HL-60 (cell line): ENCODE results near the gene IFITM2.
"Not testable (repeated sequence)": the region's sequence is repeated elsewhere in the genome, so short reads cannot be mapped to it uniquely, and the experiment has no call there.

ENCODE experiments used
- DNase-seq, 2 experiments: peaks; one replicate each; pipeline ENCODE4 v3.0.0-alpha.2; 2010 to 2020; ENCODE audit warnings: low read depth in 1 of 2, low spot score in 1 of 2
- H3K27ac ChIP-seq: fragments of 250-450 bp; sonication (Bioruptor Pico); replicated peaks from 2 replicates; pipeline ENCODE4 v1.5.1; 2020; ENCODE audit warnings: mild to moderate bottlenecking, moderate library complexity
- H3K27me3 ChIP-seq: fragments of 250-450 bp; sonication (Bioruptor Pico); 2 replicates; pipeline ENCODE4 v1.5.1; 2021; ENCODE audit warnings: mild to moderate bottlenecking, moderate library complexity; ENCODE audit not compliant: insufficient read depth, poor library complexity, severe bottlenecking
- H3K4me3 ChIP-seq: replicated peaks from 2 replicates; pipeline ENCODE4 v1.5.1; 2011; ENCODE audit warnings: mild to moderate bottlenecking, control low read depth, low read length; ENCODE audit not compliant: insufficient read depth
- GABPA ChIP-seq: IDR thresholded peaks from 2 replicates; pipeline ENCODE4 v1.6.1; 2012; ENCODE audit warnings: low read depth
- POLR2AphosphoS5 ChIP-seq: IDR thresholded peaks from 2 replicates; pipeline ENCODE4 v1.6.1; 2012; ENCODE audit warnings: low read depth
- SPI1 ChIP-seq: IDR thresholded peaks from 2 replicates; pipeline ENCODE4 v1.6.1; 2012; ENCODE audit warnings: low read depth, mild to moderate bottlenecking, borderline replicate concordance
- TF ChIP-seq, protein P1 (sequence below): IDR thresholded peaks from 2 replicates; pipeline ENCODE4 v1.6.1; 2012; ENCODE audit warnings: low read depth; ENCODE audit not compliant: insufficient replicate concordance
- TF ChIP-seq, protein P2 (sequence below): IDR thresholded peaks from one replicate; pipeline ENCODE4 v1.5.1; 2011; ENCODE audit warnings: low read length, control low read depth, inconsistent platforms; ENCODE audit not compliant: insufficient read depth

The IFITM2 gene

DNA sequence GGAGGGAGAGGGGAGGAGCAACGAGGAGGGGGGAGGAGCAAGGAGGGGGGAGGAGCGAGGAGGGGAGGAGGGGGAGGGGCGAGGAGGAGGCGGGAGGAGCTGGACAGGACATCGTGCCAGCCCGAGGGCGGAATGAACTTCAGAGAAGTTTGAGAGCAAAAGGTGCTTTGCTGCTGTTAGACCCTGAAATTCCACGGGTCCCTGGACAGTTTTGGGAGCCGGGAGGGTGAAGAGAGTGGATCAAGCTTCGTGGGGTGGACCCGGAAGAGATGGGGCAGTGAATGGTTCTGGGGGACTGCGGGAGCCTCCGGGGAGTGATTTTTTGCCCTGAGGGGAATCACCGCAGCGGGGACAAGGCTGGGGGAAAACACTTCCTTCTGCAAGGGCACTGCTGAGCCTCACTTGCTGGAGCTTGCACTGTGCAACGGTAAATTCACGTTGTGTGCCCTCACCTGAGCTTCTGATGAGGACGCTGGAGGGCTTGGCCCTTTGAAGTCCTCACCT, 40.1 kb upstream of the IFITM2 start:
- Histone ChIP-seq H3K27me3 (no peaks in the 10 kb centered on the region), H3K4me3 (peak overlapping the region; percentile 46), H3K27ac (peak overlapping the region; percentile 99)
- TF ChIP-seq GABPA, result no peak
- no peak for TF ChIP-seq POLR2AphosphoS5
- no peak for TF ChIP-seq SPI1
- TF ChIP-seq, protein P1, sequence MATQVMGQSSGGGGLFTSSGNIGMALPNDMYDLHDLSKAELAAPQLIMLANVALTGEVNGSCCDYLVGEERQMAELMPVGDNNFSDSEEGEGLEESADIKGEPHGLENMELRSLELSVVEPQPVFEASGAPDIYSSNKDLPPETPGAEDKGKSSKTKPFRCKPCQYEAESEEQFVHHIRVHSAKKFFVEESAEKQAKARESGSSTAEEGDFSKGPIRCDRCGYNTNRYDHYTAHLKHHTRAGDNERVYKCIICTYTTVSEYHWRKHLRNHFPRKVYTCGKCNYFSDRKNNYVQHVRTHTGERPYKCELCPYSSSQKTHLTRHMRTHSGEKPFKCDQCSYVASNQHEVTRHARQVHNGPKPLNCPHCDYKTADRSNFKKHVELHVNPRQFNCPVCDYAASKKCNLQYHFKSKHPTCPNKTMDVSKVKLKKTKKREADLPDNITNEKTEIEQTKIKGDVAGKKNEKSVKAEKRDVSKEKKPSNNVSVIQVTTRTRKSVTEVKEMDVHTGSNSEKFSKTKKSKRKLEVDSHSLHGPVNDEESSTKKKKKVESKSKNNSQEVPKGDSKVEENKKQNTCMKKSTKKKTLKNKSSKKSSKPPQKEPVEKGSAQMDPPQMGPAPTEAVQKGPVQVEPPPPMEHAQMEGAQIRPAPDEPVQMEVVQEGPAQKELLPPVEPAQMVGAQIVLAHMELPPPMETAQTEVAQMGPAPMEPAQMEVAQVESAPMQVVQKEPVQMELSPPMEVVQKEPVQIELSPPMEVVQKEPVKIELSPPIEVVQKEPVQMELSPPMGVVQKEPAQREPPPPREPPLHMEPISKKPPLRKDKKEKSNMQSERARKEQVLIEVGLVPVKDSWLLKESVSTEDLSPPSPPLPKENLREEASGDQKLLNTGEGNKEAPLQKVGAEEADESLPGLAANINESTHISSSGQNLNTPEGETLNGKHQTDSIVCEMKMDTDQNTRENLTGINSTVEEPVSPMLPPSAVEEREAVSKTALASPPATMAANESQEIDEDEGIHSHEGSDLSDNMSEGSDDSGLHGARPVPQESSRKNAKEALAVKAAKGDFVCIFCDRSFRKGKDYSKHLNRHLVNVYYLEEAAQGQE, result no peak
- TF ChIP-seq, protein P2, sequence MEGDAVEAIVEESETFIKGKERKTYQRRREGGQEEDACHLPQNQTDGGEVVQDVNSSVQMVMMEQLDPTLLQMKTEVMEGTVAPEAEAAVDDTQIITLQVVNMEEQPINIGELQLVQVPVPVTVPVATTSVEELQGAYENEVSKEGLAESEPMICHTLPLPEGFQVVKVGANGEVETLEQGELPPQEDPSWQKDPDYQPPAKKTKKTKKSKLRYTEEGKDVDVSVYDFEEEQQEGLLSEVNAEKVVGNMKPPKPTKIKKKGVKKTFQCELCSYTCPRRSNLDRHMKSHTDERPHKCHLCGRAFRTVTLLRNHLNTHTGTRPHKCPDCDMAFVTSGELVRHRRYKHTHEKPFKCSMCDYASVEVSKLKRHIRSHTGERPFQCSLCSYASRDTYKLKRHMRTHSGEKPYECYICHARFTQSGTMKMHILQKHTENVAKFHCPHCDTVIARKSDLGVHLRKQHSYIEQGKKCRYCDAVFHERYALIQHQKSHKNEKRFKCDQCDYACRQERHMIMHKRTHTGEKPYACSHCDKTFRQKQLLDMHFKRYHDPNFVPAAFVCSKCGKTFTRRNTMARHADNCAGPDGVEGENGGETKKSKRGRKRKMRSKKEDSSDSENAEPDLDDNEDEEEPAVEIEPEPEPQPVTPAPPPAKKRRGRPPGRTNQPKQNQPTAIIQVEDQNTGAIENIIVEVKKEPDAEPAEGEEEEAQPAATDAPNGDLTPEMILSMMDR, result no peak
- DNase-seq, result peak; percentile 61 to 75

DNA sequence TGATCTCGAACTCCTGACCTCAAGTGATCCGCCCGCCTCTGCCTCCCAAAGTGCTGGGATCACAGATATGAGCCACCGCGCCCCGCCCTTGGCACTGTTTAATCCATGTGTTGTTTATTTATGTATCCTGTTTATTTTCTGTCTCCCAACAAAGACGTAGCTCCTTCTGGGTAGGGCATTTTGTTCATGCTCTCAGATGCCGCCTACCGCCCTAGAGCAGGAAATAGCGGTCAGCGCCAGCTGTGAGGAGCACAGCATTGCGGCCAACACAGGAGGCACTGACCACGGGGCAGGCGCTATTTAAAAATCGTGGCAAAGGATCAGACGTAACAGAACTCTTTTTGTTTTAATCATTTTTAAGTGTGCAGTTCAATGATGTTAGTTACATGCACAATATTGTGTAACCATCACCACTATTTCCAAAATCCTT, 38.9 kb upstream of the IFITM2 start:
- Histone ChIP-seq H3K4me3 (peak overlapping the region; percentile 23), H3K27ac (peak overlapping the region; percentile 99)
- DNase-seq, result peak; percentile 78 to 82
- not testable (repeated sequence) for H3K27me3 ChIP-seq
- peak; percentile 69; the same call in 1 of the 2 replicates for TF ChIP-seq POLR2AphosphoS5
- TF ChIP-seq, protein P2, result peak; percentile 5

DNA sequence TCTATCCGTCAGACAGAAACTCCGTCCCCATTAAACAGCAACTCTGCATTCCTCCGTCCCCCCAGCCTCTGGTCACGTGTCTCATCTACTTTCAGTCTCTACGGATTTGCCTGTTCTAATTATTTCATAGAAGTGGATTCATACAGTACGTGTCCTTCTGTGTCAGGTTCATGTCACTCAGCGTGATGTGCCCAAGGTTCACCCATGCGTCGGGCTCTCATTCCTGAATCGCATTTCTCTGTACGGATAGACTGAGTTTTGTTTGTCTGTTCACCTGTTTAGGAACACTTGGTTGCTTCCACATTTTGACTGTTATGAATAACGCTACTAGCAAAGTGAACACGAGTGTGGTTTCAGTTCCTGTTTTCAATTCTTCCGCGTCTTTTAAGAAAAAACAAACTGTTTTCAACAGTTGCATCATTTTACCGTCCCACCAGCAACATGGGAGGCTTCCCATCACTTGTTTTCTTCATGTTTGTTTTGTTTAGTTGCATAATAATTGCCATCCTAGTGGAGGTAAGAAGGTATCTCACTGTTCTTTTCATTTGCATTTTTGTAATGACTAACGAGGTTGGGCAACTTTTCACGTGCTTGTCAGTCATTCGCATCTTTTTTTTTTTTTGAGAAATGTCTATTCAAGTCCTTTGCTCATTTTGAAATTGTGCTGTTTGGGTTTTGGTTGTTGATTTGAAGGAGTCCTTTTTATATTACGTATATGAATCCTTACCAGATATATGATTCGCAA, 38.3 kb upstream of the IFITM2 start:
- peak; percentile 82 to 96 for DNase-seq
- peak overlapping the region; percentile 23 for H3K4me3 ChIP-seq
- no peaks in the 10 kb centered on the region for H3K27me3 ChIP-seq
- H3K27ac ChIP-seq, result peak overlapping the region; percentile 99
- TF ChIP-seq GABPA (no peak), SPI1 (peak; percentile 98), POLR2AphosphoS5 (peak; percentile 67; the same call in 1 of the 2 replicates)
- TF ChIP-seq, protein P2, result no peak
- TF ChIP-seq, protein P1, result peak; percentile 65
